ENCODE measurements around the gene ZMYM5. TPM values are rescaled to one million over a fixed set of nuclear protein-coding genes. Genes with fewer than 3 reads are reported as not detected.

Gene ZMYM5
- total and polyA plus RNA-seq, 2 of the 8 experiments (the other 6 are each of a cell fraction or from before 2014, with no cell fraction given), result 4.9 to 7.9 TPM

DNA sequence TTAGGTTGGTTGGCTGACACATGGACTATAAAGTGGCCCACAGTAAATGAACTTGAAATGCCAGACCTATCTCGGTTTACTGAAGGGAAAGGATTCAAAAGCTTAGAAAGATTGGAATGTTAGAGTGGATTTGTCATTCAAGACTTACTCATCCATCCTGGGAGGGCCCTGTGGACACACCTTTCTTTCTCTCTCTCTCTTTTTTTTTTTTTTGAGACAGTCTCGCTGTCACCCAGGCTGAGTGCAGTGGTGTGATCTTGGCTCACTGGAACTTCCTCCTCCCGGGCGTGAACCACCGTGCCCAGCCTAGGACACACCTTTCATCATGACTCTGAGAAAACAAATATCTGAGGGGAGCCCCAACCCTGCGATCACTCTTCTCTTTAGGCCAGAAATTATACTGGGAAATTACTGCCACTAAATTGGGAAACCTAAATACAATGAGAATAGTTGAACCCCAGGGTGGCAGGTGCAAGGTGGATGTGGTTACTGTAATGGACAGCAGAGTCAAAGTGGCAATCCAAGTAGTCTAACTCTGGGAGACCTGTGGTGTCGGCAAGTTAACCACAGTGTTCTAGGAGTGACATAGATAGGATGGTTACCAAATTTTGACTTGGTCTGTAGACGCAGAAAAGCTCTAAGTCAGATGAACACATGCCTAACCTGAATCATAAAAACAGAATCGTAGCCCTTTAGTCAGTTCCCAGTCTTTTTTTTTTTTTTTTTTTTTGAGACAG, 47.1 kb upstream of the ZMYM5 start (continued):
- TF ChIP-seq, protein P1, sequence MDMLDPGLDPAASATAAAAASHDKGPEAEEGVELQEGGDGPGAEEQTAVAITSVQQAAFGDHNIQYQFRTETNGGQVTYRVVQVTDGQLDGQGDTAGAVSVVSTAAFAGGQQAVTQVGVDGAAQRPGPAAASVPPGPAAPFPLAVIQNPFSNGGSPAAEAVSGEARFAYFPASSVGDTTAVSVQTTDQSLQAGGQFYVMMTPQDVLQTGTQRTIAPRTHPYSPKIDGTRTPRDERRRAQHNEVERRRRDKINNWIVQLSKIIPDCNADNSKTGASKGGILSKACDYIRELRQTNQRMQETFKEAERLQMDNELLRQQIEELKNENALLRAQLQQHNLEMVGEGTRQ (IDR thresholded peaks at IDR 0.05; ENCODE audit: low read length), result no peak
- TF ChIP-seq RFX5 (IDR thresholded peaks at IDR 0.05; ENCODE audit: borderline replicate concordance, low read depth, low read length), result no peak
- no peak for TF ChIP-seq SP4 (IDR thresholded peaks at IDR 0.05; ENCODE audit: low read length)

All from H1 (cell line).